GM12878 (cell line): ENCODE results near the gene PDE8B. TPM values are rescaled to one million over a fixed set of nuclear protein-coding genes. Genes with fewer than 3 reads are reported as not detected.

ENCODE experiments used
- ATAC-seq: fragments of 200-7000 bp; cut with Tn5 transposase; 3 replicates; pipeline ENCODE4 v1.9.1; 2020; ENCODE audit warnings: mild to moderate bottlenecking, moderate library complexity
- BruUV-seq: library from RNA; stranded (reverse); fragments of 400-500 nt; replicated peaks from 2 replicates; lab custom pipeline; 2021; lab: Mats Ljungman, UMichigan
- CTCF ChIA-PET: fragments of 300-600 bp; sonication (Branson Sonifier 250); formaldehyde crosslinking; extraction: SDS; loops from one replicate; lab custom pipeline; 2021; ENCODE audit warnings: inconsistent platforms; lab: Yijun Ruan, JAX
- POLR2A ChIA-PET: fragments of 350-600 bp; formaldehyde crosslinking; extraction: SDS; loops from one replicate; lab custom pipeline; 2021; ENCODE audit warnings: inconsistent platforms; lab: Charles Lee
- RAD21 ChIA-PET: fragments of 300-600 bp; sonication (Branson Sonifier 250); formaldehyde crosslinking; loops from one replicate; lab custom pipeline; 2023; ENCODE audit warnings: antibody characterized with exemption; ENCODE audit not compliant: unreplicated experiment; lab: Charles Lee
- SMC1A ChIA-PET: fragments of 300-600 bp; sonication (Branson Sonifier 250); formaldehyde crosslinking; loops from one replicate; lab custom pipeline; 2023; ENCODE audit not compliant: unreplicated experiment, uncharacterized antibody; lab: Charles Lee
- DNase-seq: peaks from one replicate; pipeline ENCODE4 v3.0.0-alpha.2; 2011; ENCODE audit warnings: low read depth, low spot score
- FAIRE-seq: peaks from 3 replicates; lab custom pipeline; 2011; peaks lifted over from hg19 to GRCh38; lab: Jason Lieb, UNC
- H2AFZ ChIP-seq: 2 replicates; pipeline ENCODE4 v1.6.0; 2011; ENCODE audit warnings: low read depth, low read length, control low read depth; ENCODE audit not compliant: control insufficient read depth
- H3K27ac ChIP-seq: 2 replicates; pipeline ENCODE4 v1.5.1; 2011; ENCODE audit warnings: control low read depth; ENCODE audit not compliant: control insufficient read depth, insufficient read depth
- H3K27me3 ChIP-seq, 2 experiments: replicated peaks in 1 of 2; 2 replicates each; pipeline versions ENCODE4 v1.6.0 to v1.6.1; 2011; ENCODE audit warnings: low read length in 1 of 2; ENCODE audit not compliant: control insufficient read depth in 2 of 2, insufficient read depth in 2 of 2
- H3K36me3 ChIP-seq, 2 experiments: 2 replicates each; pipeline ENCODE4 v1.5.1; 2011; ENCODE audit warnings: low read length in 1 of 2; ENCODE audit not compliant: control insufficient read depth in 2 of 2, insufficient read depth in 2 of 2
- H3K4me1 ChIP-seq: 2 replicates; pipeline ENCODE4 v1.6.1; 2011; ENCODE audit warnings: mild to moderate bottlenecking, low read length, moderate library complexity, mixed read lengths; ENCODE audit not compliant: control insufficient read depth, insufficient read depth
- H3K4me2 ChIP-seq: 2 replicates; pipeline ENCODE4 v1.6.0; 2011; ENCODE audit warnings: control low read depth; ENCODE audit not compliant: control insufficient read depth, insufficient read depth
- H3K4me3 ChIP-seq: fragments of 200-600 bp; sonication (generic); 2 replicates; pipeline ENCODE4 v1.5.1; 2016
- H3K79me2 ChIP-seq: 2 replicates; pipeline ENCODE4 v1.6.0; 2011; ENCODE audit warnings: low read length; ENCODE audit not compliant: control insufficient read depth, insufficient read depth
- H3K9ac ChIP-seq: 2 replicates; pipeline ENCODE4 v1.8.0; 2011; ENCODE audit warnings: low read length, control low read depth, mixed read lengths; ENCODE audit not compliant: control insufficient read depth, insufficient read depth
- H3K9me3 ChIP-seq: replicated peaks from 3 replicates; pipeline ENCODE4 v1.5.1; 2011; ENCODE audit warnings: mild to moderate bottlenecking, low read length; ENCODE audit not compliant: control insufficient read depth, insufficient read depth
- H4K20me1 ChIP-seq: 2 replicates; pipeline ENCODE4 v1.6.0; 2011; ENCODE audit not compliant: control insufficient read depth, insufficient read depth
- BHLHE40 ChIP-seq, 2 experiments: fragments of 450-650 bp in 1 of 2; IDR thresholded peaks; 2 replicates each; pipeline ENCODE4 v1.6.1; 2011 to 2017; ENCODE audit warnings: low read depth in 2 of 2, borderline replicate concordance in 1 of 2, improper control_type of control experiment in 1 of 2, low read length in 1 of 2, mild to moderate bottlenecking in 1 of 2
- EP300 ChIP-seq, 2 experiments: fragments of 150-350 bp in 1 of 2; IDR thresholded peaks; 2 replicates each; pipeline ENCODE4 v1.6.1; 2011 to 2012; ENCODE audit warnings: low read depth in 2 of 2, low read length in 2 of 2, borderline replicate concordance in 1 of 2, improper control_type of control experiment in 1 of 2, inconsistent platforms in 1 of 2; ENCODE audit not compliant: control insufficient read depth in 1 of 2
- FOXM1 ChIP-seq: IDR thresholded peaks from 2 replicates; pipeline ENCODE4 v1.6.1; 2012; ENCODE audit warnings: low read depth, mild to moderate bottlenecking, inconsistent platforms, low read length, moderate library complexity
- IKZF1 ChIP-seq: fragments of 450-650 bp; conservative IDR thresholded peaks from 2 replicates; pipeline ENCODE4 v1.6.1; 2017; ENCODE audit warnings: antibody characterized with exemption, mild to moderate bottlenecking
- MEF2A ChIP-seq: IDR thresholded peaks from 2 replicates; pipeline ENCODE4 v1.6.1; 2011; ENCODE audit warnings: low read depth, mild to moderate bottlenecking, low read length, moderate library complexity; ENCODE audit not compliant: insufficient read depth
- MYB ChIP-seq: fragments of 150-350 bp; IDR thresholded peaks from 2 replicates; pipeline ENCODE4 v1.6.1; 2014; ENCODE audit warnings: mild to moderate bottlenecking, low read depth, low read length, borderline replicate concordance
- NBN ChIP-seq: fragments of 450-650 bp; IDR thresholded peaks from 2 replicates; pipeline ENCODE4 v1.6.1; 2016
- NFIC ChIP-seq: IDR thresholded peaks from 2 replicates; pipeline ENCODE4 v1.6.1; 2012; ENCODE audit warnings: low read depth, mild to moderate bottlenecking, inconsistent platforms, low read length, moderate library complexity
- POLR2AphosphoS2 ChIP-seq: IDR thresholded peaks from 2 replicates; pipeline ENCODE4 v1.6.1; 2011; ENCODE audit warnings: low read depth, mild to moderate bottlenecking, low read length, improper control_type of control experiment, moderate library complexity
- RAD21 ChIP-seq: IDR thresholded peaks from 2 replicates; pipeline ENCODE4 v1.6.1; 2011; ENCODE audit warnings: mild to moderate bottlenecking, low read depth, low read length, moderate library complexity; ENCODE audit not compliant: insufficient read depth
- ZNF622 ChIP-seq: fragments of 450-650 bp; IDR thresholded peaks from 2 replicates; pipeline ENCODE4 v1.6.1; 2017; ENCODE audit warnings: mild to moderate bottlenecking, inconsistent platforms
- WGBS: methylation state at CpG from one replicate; pipeline ENCODE4 v1.1.6; 2016; ENCODE audit warnings: low lambda C conversion rate; ENCODE audit not compliant: insufficient replicate concordance, insufficient coverage; ENCODE audit errors: missing lambda C conversion rate; 5-methylcytosine and 5-hydroxymethylcytosine counted together
- in situ Hi-C: fragments of 300-500 bp; cut with MboI; formaldehyde crosslinking; loops from 9 replicates; pipeline ENCODE4 v1.14.3; 2018; ENCODE audit warnings: mixed read lengths
- intact Hi-C: fragments of 100-400 bp; cut with micrococcal nuclease; formaldehyde crosslinking; loops from one replicate; pipeline ENCODE4 v1.14.2; 2022; ENCODE audit not compliant: unreplicated experiment
- polyA plus RNA-seq, 11 experiments: library from polyadenylated mRNA; depleted of rRNA in 4 of 11; unstranded in 6 of 11; stranded (reverse) in 5 of 11; fragments of >200 nt; fragmentation: Nextera tagmentation in 4 of 11; fragmentation: Illumina TruSeq in 1 of 11; extraction: Ambion mirVana in 4 of 11; extraction: Trizol in 1 of 11; gene quantifications; 1 replicate in 1 of 11; 2 replicates in 10 of 11; pipeline versions ENCODE4 v1.2.1 to v1.2.3, GENCODE V29; 2011 to 2016; ENCODE audit warnings: inconsistent platforms in 2 of 11, missing spikeins in 2 of 11, low read depth in 1 of 11
- total RNA-seq, 4 experiments: library from RNA; depleted of rRNA in 3 of 4; stranded (reverse); fragments of >200 nt in 3 of 4; fragmentation: Illumina TruSeq in 1 of 4; extraction: Trizol in 1 of 4; gene quantifications; 2 replicates each; pipeline versions ENCODE4 v1.2.1 to v1.2.3, GENCODE V29; 2013 to 2021
- TF ChIP-seq, protein P1 (sequence below): fragments of 450-650 bp; IDR thresholded peaks from 2 replicates; pipeline ENCODE4 v1.6.1; 2016; ENCODE audit warnings: mild to moderate bottlenecking
- TF ChIP-seq, protein P2 (sequence below): fragments of 450-650 bp; IDR thresholded peaks from 2 replicates; pipeline ENCODE4 v1.6.1; 2017; ENCODE audit warnings: mild to moderate bottlenecking, moderate library complexity
- TF ChIP-seq, protein P3 (sequence below): fragments of 450-650 bp; conservative IDR thresholded peaks from 2 replicates; pipeline ENCODE4 v1.6.1; 2017; ENCODE audit warnings: mild to moderate bottlenecking, moderate library complexity
- TF ChIP-seq, protein P4 (sequence below): IDR thresholded peaks from 2 replicates; pipeline ENCODE4 v1.6.1; 2011; ENCODE audit warnings: borderline replicate concordance, low read depth, mild to moderate bottlenecking, moderate library complexity, low read length; ENCODE audit not compliant: insufficient read depth, poor library complexity, severe bottlenecking

PDE8B gene
- total and polyA plus RNA-seq, 10 of the 15 experiments (the other 5 are each of a cell fraction or from before 2014, with no cell fraction given), result 0.03 to 0.44 (median 0.20) TPM; not detected in 3

GRCh38 chr5:77281969-77282336 is 71.5 kb downstream of the PDE8B start:
- no peak overlapping the region for H3K9ac ChIP-seq
- CTCF ChIA-PET, result no interaction called here
- H3K27me3 ChIP-seq, result no peaks in the 10 kb centered on the region; a peak in 1 of 4 replicates
- no peak for ATAC-seq
- no peak overlapping the region for H3K4me3 ChIP-seq
- no TSS peak for BruUV-seq
- in situ Hi-C loops (no loop called here), intact Hi-C loops (no loop called here)
- no peak for TF ChIP-seq RAD21
- no peak for TF ChIP-seq EP300 (IDR thresholded peaks at IDR 0.05; ENCODE audit: borderline replicate concordance in 1 of 2, control insufficient read depth in 1 of 2, low read depth in 2 of 2, low read length in 2 of 2)
- TF ChIP-seq NBN, result no peak
- TF ChIP-seq IKZF1, result no peak
- TF ChIP-seq, protein P1, sequence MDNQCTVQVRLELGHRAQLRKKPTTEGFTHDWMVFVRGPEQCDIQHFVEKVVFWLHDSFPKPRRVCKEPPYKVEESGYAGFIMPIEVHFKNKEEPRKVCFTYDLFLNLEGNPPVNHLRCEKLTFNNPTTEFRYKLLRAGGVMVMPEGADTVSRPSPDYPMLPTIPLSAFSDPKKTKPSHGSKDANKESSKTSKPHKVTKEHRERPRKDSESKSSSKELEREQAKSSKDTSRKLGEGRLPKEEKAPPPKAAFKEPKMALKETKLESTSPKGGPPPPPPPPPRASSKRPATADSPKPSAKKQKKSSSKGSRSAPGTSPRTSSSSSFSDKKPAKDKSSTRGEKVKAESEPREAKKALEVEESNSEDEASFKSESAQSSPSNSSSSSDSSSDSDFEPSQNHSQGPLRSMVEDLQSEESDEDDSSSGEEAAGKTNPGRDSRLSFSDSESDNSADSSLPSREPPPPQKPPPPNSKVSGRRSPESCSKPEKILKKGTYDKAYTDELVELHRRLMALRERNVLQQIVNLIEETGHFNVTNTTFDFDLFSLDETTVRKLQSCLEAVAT, result no peak
- TF ChIP-seq POLR2AphosphoS2, result no peak
- TF ChIP-seq MYB, result no peak
- TF ChIP-seq MEF2A, result no peak
- no peak for TF ChIP-seq BHLHE40 (IDR thresholded peaks at IDR 0.05; ENCODE audit: borderline replicate concordance in 1 of 2, low read depth in 2 of 2, low read length in 1 of 2)
- TF ChIP-seq, protein P2, sequence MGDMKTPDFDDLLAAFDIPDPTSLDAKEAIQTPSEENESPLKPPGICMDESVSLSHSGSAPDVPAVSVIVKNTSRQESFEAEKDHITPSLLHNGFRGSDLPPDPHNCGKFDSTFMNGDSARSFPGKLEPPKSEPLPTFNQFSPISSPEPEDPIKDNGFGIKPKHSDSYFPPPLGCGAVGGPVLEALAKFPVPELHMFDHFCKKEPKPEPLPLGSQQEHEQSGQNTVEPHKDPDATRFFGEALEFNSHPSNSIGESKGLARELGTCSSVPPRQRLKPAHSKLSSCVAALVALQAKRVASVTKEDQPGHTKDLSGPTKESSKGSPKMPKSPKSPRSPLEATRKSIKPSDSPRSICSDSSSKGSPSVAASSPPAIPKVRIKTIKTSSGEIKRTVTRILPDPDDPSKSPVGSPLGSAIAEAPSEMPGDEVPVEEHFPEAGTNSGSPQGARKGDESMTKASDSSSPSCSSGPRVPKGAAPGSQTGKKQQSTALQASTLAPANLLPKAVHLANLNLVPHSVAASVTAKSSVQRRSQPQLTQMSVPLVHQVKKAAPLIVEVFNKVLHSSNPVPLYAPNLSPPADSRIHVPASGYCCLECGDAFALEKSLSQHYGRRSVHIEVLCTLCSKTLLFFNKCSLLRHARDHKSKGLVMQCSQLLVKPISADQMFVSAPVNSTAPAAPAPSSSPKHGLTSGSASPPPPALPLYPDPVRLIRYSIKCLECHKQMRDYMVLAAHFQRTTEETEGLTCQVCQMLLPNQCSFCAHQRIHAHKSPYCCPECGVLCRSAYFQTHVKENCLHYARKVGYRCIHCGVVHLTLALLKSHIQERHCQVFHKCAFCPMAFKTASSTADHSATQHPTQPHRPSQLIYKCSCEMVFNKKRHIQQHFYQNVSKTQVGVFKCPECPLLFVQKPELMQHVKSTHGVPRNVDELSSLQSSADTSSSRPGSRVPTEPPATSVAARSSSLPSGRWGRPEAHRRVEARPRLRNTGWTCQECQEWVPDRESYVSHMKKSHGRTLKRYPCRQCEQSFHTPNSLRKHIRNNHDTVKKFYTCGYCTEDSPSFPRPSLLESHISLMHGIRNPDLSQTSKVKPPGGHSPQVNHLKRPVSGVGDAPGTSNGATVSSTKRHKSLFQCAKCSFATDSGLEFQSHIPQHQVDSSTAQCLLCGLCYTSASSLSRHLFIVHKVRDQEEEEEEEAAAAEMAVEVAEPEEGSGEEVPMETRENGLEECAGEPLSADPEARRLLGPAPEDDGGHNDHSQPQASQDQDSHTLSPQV, result no peak
- no peak for TF ChIP-seq ZNF622
- TF ChIP-seq NFIC, result no peak
- TF ChIP-seq FOXM1, result no peak
- TF ChIP-seq, protein P3, sequence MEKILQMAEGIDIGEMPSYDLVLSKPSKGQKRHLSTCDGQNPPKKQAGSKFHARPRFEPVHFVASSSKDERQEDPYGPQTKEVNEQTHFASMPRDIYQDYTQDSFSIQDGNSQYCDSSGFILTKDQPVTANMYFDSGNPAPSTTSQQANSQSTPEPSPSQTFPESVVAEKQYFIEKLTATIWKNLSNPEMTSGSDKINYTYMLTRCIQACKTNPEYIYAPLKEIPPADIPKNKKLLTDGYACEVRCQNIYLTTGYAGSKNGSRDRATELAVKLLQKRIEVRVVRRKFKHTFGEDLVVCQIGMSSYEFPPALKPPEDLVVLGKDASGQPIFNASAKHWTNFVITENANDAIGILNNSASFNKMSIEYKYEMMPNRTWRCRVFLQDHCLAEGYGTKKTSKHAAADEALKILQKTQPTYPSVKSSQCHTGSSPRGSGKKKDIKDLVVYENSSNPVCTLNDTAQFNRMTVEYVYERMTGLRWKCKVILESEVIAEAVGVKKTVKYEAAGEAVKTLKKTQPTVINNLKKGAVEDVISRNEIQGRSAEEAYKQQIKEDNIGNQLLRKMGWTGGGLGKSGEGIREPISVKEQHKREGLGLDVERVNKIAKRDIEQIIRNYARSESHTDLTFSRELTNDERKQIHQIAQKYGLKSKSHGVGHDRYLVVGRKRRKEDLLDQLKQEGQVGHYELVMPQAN, result no peak
- TF ChIP-seq, protein P4, sequence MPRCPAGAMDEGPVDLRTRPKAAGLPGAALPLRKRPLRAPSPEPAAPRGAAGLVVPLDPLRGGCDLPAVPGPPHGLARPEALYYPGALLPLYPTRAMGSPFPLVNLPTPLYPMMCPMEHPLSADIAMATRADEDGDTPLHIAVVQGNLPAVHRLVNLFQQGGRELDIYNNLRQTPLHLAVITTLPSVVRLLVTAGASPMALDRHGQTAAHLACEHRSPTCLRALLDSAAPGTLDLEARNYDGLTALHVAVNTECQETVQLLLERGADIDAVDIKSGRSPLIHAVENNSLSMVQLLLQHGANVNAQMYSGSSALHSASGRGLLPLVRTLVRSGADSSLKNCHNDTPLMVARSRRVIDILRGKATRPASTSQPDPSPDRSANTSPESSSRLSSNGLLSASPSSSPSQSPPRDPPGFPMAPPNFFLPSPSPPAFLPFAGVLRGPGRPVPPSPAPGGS, result no peak
- no peak overlapping the region for H3K27ac ChIP-seq
- FAIRE-seq, result no peak
- 7% methylated on average over 3 of the region's 3 CpGs for WGBS
- no peak overlapping the region for H2AFZ ChIP-seq
- H3K9me3 ChIP-seq, result no peaks in the 10 kb centered on the region
- RAD21 ChIA-PET, result no interaction called here
- DNase-seq, result no peak
- H3K4me1 ChIP-seq, result no peaks in the 10 kb centered on the region
- no peaks in the 10 kb centered on the region for H4K20me1 ChIP-seq
- no peaks in the 10 kb centered on the region for H3K79me2 ChIP-seq
- no peak overlapping the region for H3K4me2 ChIP-seq
- H3K36me3 ChIP-seq, result no peaks in the 10 kb centered on the region
- POLR2A ChIA-PET, result no interaction called here
- SMC1A ChIA-PET, result no interaction called here
